WTC11 (cell line): ENCODE data around the gene GRIN2A. TPM values are rescaled to one million over a fixed set of nuclear protein-coding genes. Genes with fewer than 3 reads are reported as not detected.

Experiments
- ATAC-seq: fragments of 200-7000 bp; cut with Tn5 transposase; 2 replicates; pipeline ENCODE4 v1.10.0; 2021; ENCODE audit warnings: mild to moderate bottlenecking, moderate library complexity
- CTCF ChIA-PET: fragments of 300-600 bp; sonication (Branson Sonifier 250); formaldehyde crosslinking; loops from one replicate; lab custom pipeline; 2021; ENCODE audit warnings: antibody characterized with exemption; lab: Charles Lee
- POLR2A ChIA-PET: fragments of 350-600 bp; sonication (Branson Sonifier 250); formaldehyde crosslinking; loops from one replicate; lab custom pipeline; 2021; ENCODE audit warnings: antibody characterized with exemption; lab: Charles Lee
- DNase-seq: peaks from one replicate; pipeline ENCODE4 v3.0.0; 2021; ENCODE audit warnings: low spot score
- H3K27ac Mint-ChIP-seq: 2 replicates; pipeline ENCODE4 v1.8.0; 2021; ENCODE audit warnings: mixed read lengths
- H3K27me3 Mint-ChIP-seq: 2 replicates; pipeline ENCODE4 v1.8.0; 2021; ENCODE audit warnings: low read depth, mild to moderate bottlenecking, moderate library complexity, mixed read lengths
- H3K36me3 Mint-ChIP-seq: 2 replicates; pipeline ENCODE4 v1.8.0; 2021; ENCODE audit warnings: mixed read lengths
- H3K4me1 Mint-ChIP-seq: 2 replicates; pipeline ENCODE4 v1.8.0; 2022; ENCODE audit warnings: mixed read lengths
- H3K4me3 Mint-ChIP-seq: 2 replicates; pipeline ENCODE4 v1.8.0; 2021; ENCODE audit warnings: mild to moderate bottlenecking, moderate library complexity, mixed read lengths
- H3K9me3 Mint-ChIP-seq: 2 replicates; pipeline ENCODE4 v1.8.0; 2021; ENCODE audit warnings: mixed read lengths
- AR ChIP-seq: fragments of 250-450 bp; sonication (Bioruptor Pico); IDR thresholded peaks from 2 replicates; pipeline ENCODE4 v1.9.0; 2021; ENCODE audit warnings: mild to moderate bottlenecking
- ARID4B ChIP-seq: sonication (generic); formaldehyde crosslinking; IDR thresholded peaks from 2 replicates; pipeline ENCODE4 v1.8.0; 2023; ENCODE audit warnings: missing genetic modification reagents, mild to moderate bottlenecking, borderline replicate concordance
- ATF1 ChIP-seq: sonication (generic); formaldehyde crosslinking; IDR thresholded peaks from 2 replicates; pipeline ENCODE4 v1.8.1; 2023; ENCODE audit warnings: mild to moderate bottlenecking, moderate library complexity, missing genetic modification reagents
- ATF2 ChIP-seq: sonication (generic); formaldehyde crosslinking; IDR thresholded peaks from 2 replicates; pipeline ENCODE4 v1.8.1; 2022; ENCODE audit warnings: low read depth, missing genetic modification reagents, borderline replicate concordance
- CREM ChIP-seq: sonication (generic); formaldehyde crosslinking; IDR thresholded peaks from 2 replicates; pipeline ENCODE4 v1.8.1; 2022; ENCODE audit warnings: mild to moderate bottlenecking, missing genetic modification reagents, moderate library complexity
- ETV6 ChIP-seq: sonication (generic); formaldehyde crosslinking; IDR thresholded peaks from 2 replicates; pipeline ENCODE4 v1.8.1; 2022; ENCODE audit warnings: mild to moderate bottlenecking, missing genetic modification reagents
- GABPB1 ChIP-seq: sonication (generic); formaldehyde crosslinking; IDR thresholded peaks from 2 replicates; pipeline ENCODE4 v1.8.1; 2023; ENCODE audit warnings: mild to moderate bottlenecking, missing genetic modification reagents
- GRHL2 ChIP-seq: fragments of 250-450 bp; sonication (Bioruptor Pico); IDR thresholded peaks from 2 replicates; pipeline ENCODE4 v1.8.0; 2022; ENCODE audit warnings: mild to moderate bottlenecking, moderate library complexity; ENCODE audit not compliant: insufficient replicate concordance, severe bottlenecking
- HMGA2 ChIP-seq: fragments of 250-450 bp; sonication (Bioruptor Pico); IDR thresholded peaks from 2 replicates; pipeline ENCODE4 v1.4.0; 2021; ENCODE audit warnings: mild to moderate bottlenecking, moderate library complexity
- HMGXB4 ChIP-seq: sonication (generic); formaldehyde crosslinking; IDR thresholded peaks from 2 replicates; pipeline ENCODE4 v1.8.1; 2023; ENCODE audit warnings: mild to moderate bottlenecking, moderate library complexity, missing genetic modification reagents
- MXD4 ChIP-seq: fragments of 250-450 bp; sonication (Bioruptor Pico); IDR thresholded peaks from 2 replicates; pipeline ENCODE4 v1.8.0; 2021; ENCODE audit warnings: mild to moderate bottlenecking, moderate library complexity, borderline replicate concordance
- NFATC4 ChIP-seq: fragments of 250-450 bp; sonication (Bioruptor Pico); IDR thresholded peaks from 2 replicates; pipeline ENCODE4 v1.9.0; 2021; ENCODE audit warnings: mild to moderate bottlenecking
- NR1H2 ChIP-seq: sonication (generic); formaldehyde crosslinking; IDR thresholded peaks from 2 replicates; pipeline ENCODE4 v1.9.0; 2021; ENCODE audit warnings: mild to moderate bottlenecking, moderate library complexity, missing genetic modification reagents
- PRRX2 ChIP-seq: fragments of 250-450 bp; sonication (Bioruptor Pico); IDR thresholded peaks from 2 replicates; pipeline ENCODE4 v1.8.0; 2021; ENCODE audit warnings: mild to moderate bottlenecking
- SMAD4 ChIP-seq: sonication (generic); formaldehyde crosslinking; IDR thresholded peaks from 2 replicates; pipeline ENCODE4 v1.8.0; 2022; ENCODE audit warnings: mild to moderate bottlenecking, missing genetic modification reagents
- SOX15 ChIP-seq: fragments of 250-450 bp; sonication (Bioruptor Pico); IDR thresholded peaks from 2 replicates; pipeline ENCODE4 v1.9.0; 2021; ENCODE audit warnings: mild to moderate bottlenecking
- TEAD1 ChIP-seq: sonication (generic); formaldehyde crosslinking; IDR thresholded peaks from 2 replicates; pipeline ENCODE4 v1.8.0; 2022; ENCODE audit warnings: mild to moderate bottlenecking, missing genetic modification reagents
- ZNF423 ChIP-seq: fragments of 250-450 bp; sonication (Bioruptor Pico); IDR thresholded peaks from 2 replicates; pipeline ENCODE4 v2.1.2; 2022; ENCODE audit warnings: mild to moderate bottlenecking, moderate library complexity
- ZNF671 ChIP-seq: fragments of 250-450 bp; sonication (Bioruptor Pico); IDR thresholded peaks from 2 replicates; pipeline ENCODE4 v1.8.0; 2021; ENCODE audit warnings: mild to moderate bottlenecking
- total RNA-seq: library from RNA; stranded (reverse); gene quantifications from 3 replicates; pipeline ENCODE4 v1.2.3, GENCODE V29; 2021

The GRIN2A gene
- total RNA-seq, 1 experiment from 2014 or later, result 3.5 TPM

- Mint-ChIP-seq H3K36me3 (no peaks in the 10 kb centered on the region), H3K27ac (no peak overlapping the region), H3K9me3 (peaks cover 22% of the 10 kb centered on the region), H3K27me3 (peaks cover 2% of the 10 kb centered on the region; the same call in 1 of the 2 replicates), H3K4me3 (no peak overlapping the region), H3K4me1 (peaks cover 3% of the 10 kb centered on the region; the same call in 1 of the 2 replicates)
- POLR2A ChIA-PET, result no interaction called here
- CTCF ChIA-PET, result no interaction called here
- TF ChIP-seq ATF1 (CRISPR knock-in tag) (no peak), SMAD4 (CRISPR knock-in tag) (no peak)
- no peak for DNase-seq
- no peak for ATAC-seq
These were observed 79.1 kb downstream of the GRIN2A start for GRCh38 chr16:10103118-10103517.

- CTCF ChIA-PET, result no interaction called here
- DNase-seq (no peak), ATAC-seq (no peak)
- peaks cover 32% of the 10 kb centered on the region for H3K9me3 Mint-ChIP-seq
- no peaks in the 10 kb centered on the region for H3K36me3 Mint-ChIP-seq
- H3K27ac Mint-ChIP-seq, result no peak overlapping the region
- peaks cover 3% of the 10 kb centered on the region; the same call in 1 of the 2 replicates for H3K4me1 Mint-ChIP-seq
- no peak overlapping the region for H3K4me3 Mint-ChIP-seq
- no peak for TF ChIP-seq HMGXB4 (CRISPR knock-in tag)
- no peak for TF ChIP-seq ARID4B (CRISPR knock-in tag)
- no peak for TF ChIP-seq NR1H2 (CRISPR knock-in tag)
- no peak for TF ChIP-seq AR
- TF ChIP-seq ATF2 (CRISPR knock-in tag), result no peak
- no peak for TF ChIP-seq CREM
- no peak for TF ChIP-seq ATF1 (CRISPR knock-in tag)
- TF ChIP-seq NFATC4 (CRISPR knock-in tag), result no peak
- no peak for TF ChIP-seq MXD4 (CRISPR knock-in tag)
- TF ChIP-seq HMGA2 (CRISPR knock-in tag), result no peak
- no peak for TF ChIP-seq GABPB1 (CRISPR knock-in tag)
- TF ChIP-seq SOX15, result no peak
- no peak for TF ChIP-seq ZNF423 (CRISPR knock-in tag)
- no peak for TF ChIP-seq ZNF671
- no peak for TF ChIP-seq ETV6 (CRISPR knock-in tag)
- TF ChIP-seq GRHL2 (CRISPR knock-in tag), result no peak
- no peak for TF ChIP-seq PRRX2 (CRISPR knock-in tag)
- no peak for TF ChIP-seq TEAD1 (CRISPR knock-in tag)
- POLR2A ChIA-PET, result no interaction called here
- peaks cover 2% of the 10 kb centered on the region; the same call in 1 of the 2 replicates for H3K27me3 Mint-ChIP-seq
These were observed 81.4 kb downstream of the GRIN2A start for GRCh38 chr16:10100829-10101228.
